IMR-90 (cell line): Measurements from ENCODE around the gene PDZD7. TPM values are rescaled to one million over a fixed set of nuclear protein-coding genes. Genes with fewer than 3 reads are reported as not detected.

Experiments used
- ATAC-seq: fragments of 200-7000 bp; cut with Tn5 transposase; 2 replicates; pipeline ENCODE4 v1.9.1; 2020; ENCODE audit warnings: low read depth, mild to moderate bottlenecking, moderate library complexity
- BruUV-seq: library from RNA; stranded (reverse); fragments of 400-500 nt; replicated peaks from 2 replicates; lab custom pipeline; 2021; lab: Mats Ljungman, UMichigan
- CTCF ChIA-PET: fragments of 300-600 bp; formaldehyde crosslinking; extraction: SDS; loops from one replicate; lab custom pipeline; 2021; ENCODE audit warnings: antibody characterized with exemption; lab: Yijun Ruan, JAX
- POLR2A ChIA-PET: fragments of 300-600 bp; sonication (Branson Sonifier 250); formaldehyde crosslinking; loops from one replicate; lab custom pipeline; 2022; ENCODE audit warnings: antibody characterized with exemption; ENCODE audit not compliant: unreplicated experiment; lab: Charles Lee
- DNase-seq: peaks from one replicate; pipeline ENCODE4 v3.0.0; 2013
- H2AFZ ChIP-seq: replicated peaks from 2 replicates; pipeline ENCODE3; 2013; ENCODE audit warnings: low read length, mild to moderate bottlenecking; ENCODE audit not compliant: poor library complexity
- H2AK5ac ChIP-seq: 2 replicates; pipeline ENCODE4 v1.6.1; 2013; ENCODE audit warnings: low read depth, low read length, inconsistent platforms
- H2AK9ac ChIP-seq: replicated peaks from 2 replicates; pipeline ENCODE3; 2013; ENCODE audit warnings: mild to moderate bottlenecking, low read depth, low read length, moderate library complexity; ENCODE audit not compliant: poor library complexity
- H2BK120ac ChIP-seq: 2 replicates; pipeline ENCODE4 v1.6.1; 2013; ENCODE audit warnings: low read depth, low read length, inconsistent platforms
- H2BK15ac ChIP-seq: 3 replicates; pipeline ENCODE4 v1.6.1; 2013; ENCODE audit warnings: low read depth, low read length, inconsistent platforms
- H2BK20ac ChIP-seq: 2 replicates; pipeline ENCODE4 v1.6.1; 2013; ENCODE audit warnings: low read depth, mild to moderate bottlenecking, inconsistent platforms, low read length, moderate library complexity
- H2BK5ac ChIP-seq: 2 replicates; pipeline ENCODE4 v1.6.1; 2013; ENCODE audit warnings: mild to moderate bottlenecking, low read depth, low read length, inconsistent platforms; ENCODE audit not compliant: poor library complexity, severe bottlenecking
- H3K14ac ChIP-seq: replicated peaks from 2 replicates; pipeline ENCODE4 v1.6.1; 2013; ENCODE audit warnings: low read depth, low read length, inconsistent platforms
- H3K18ac ChIP-seq: 2 replicates; pipeline ENCODE4 v1.6.1; 2013; ENCODE audit warnings: low read depth, low read length, control low read depth
- H3K23ac ChIP-seq: 2 replicates; pipeline ENCODE4 v1.6.1; 2013; ENCODE audit warnings: low read depth, low read length, inconsistent platforms
- H3K27ac ChIP-seq: 2 replicates; pipeline ENCODE4 v1.5.1; 2013; ENCODE audit warnings: mild to moderate bottlenecking, control low read depth, low read length; ENCODE audit not compliant: insufficient read depth
- H3K27me3 ChIP-seq: 2 replicates; pipeline ENCODE4 v1.6.1; 2013; ENCODE audit warnings: low read length; ENCODE audit not compliant: control insufficient read depth, insufficient read depth
- H3K36me3 ChIP-seq: 2 replicates; pipeline ENCODE4 v1.6.1; 2013; ENCODE audit warnings: low read length, mixed read lengths; ENCODE audit not compliant: control insufficient read depth, insufficient read depth
- H3K4ac ChIP-seq: 2 replicates; pipeline ENCODE4 v1.6.1; 2013; ENCODE audit warnings: low read depth, low read length, inconsistent platforms
- H3K4me1 ChIP-seq: 2 replicates; pipeline ENCODE4 v1.6.1; 2013; ENCODE audit warnings: low read length, mixed read lengths; ENCODE audit not compliant: control insufficient read depth, insufficient read depth
- H3K4me2 ChIP-seq: 2 replicates; pipeline ENCODE4 v1.6.1; 2013; ENCODE audit warnings: low read depth, mild to moderate bottlenecking, control low read depth, low read length, moderate library complexity
- H3K4me3 ChIP-seq: 2 replicates; pipeline ENCODE4 v1.5.1; 2013; ENCODE audit warnings: low read depth, mild to moderate bottlenecking, control low read depth, low read length, moderate library complexity; ENCODE audit not compliant: insufficient read depth
- H3K56ac ChIP-seq: 2 replicates; pipeline ENCODE4 v1.6.1; 2013; ENCODE audit warnings: low read length, inconsistent platforms; ENCODE audit not compliant: insufficient read depth; ENCODE audit errors: extremely low read depth
- H3K79me1 ChIP-seq, 2 experiments: 2 replicates each; pipeline ENCODE4 v1.6.1; 2013; ENCODE audit warnings: low read length in 2 of 2, inconsistent platforms in 1 of 2, low read depth in 1 of 2
- H3K9ac ChIP-seq: 2 replicates; pipeline ENCODE4 v1.6.1; 2013; ENCODE audit warnings: low read depth, low read length, control low read depth
- H3K9me1 ChIP-seq: 2 replicates; pipeline ENCODE4 v1.6.1; 2013; ENCODE audit warnings: low read length, inconsistent platforms; ENCODE audit not compliant: insufficient read depth
- H3K9me3 ChIP-seq: 2 replicates; pipeline ENCODE4 v1.6.1; 2013; ENCODE audit warnings: low read length; ENCODE audit not compliant: control insufficient read depth, insufficient read depth
- H4K20me1 ChIP-seq: 2 replicates; pipeline ENCODE4 v1.6.1; 2013; ENCODE audit warnings: low read length, inconsistent platforms; ENCODE audit not compliant: insufficient read depth
- H4K5ac ChIP-seq: 2 replicates; pipeline ENCODE4 v1.6.1; 2013; ENCODE audit warnings: mild to moderate bottlenecking, low read depth, low read length, control low read depth
- H4K8ac ChIP-seq, 2 experiments: 2 replicates each; pipeline ENCODE4 v1.6.1; 2013; ENCODE audit warnings: low read depth in 2 of 2, low read length in 2 of 2, control low read depth in 1 of 2, inconsistent platforms in 1 of 2
- H4K91ac ChIP-seq: 2 replicates; pipeline ENCODE4 v1.6.1; 2013; ENCODE audit warnings: low read depth, low read length, inconsistent platforms; ENCODE audit not compliant: insufficient read depth
- BHLHE40 ChIP-seq: fragments of 150-350 bp; IDR thresholded peaks from 2 replicates; pipeline ENCODE4 v1.6.1; 2016; ENCODE audit warnings: mild to moderate bottlenecking, low read depth, low read length
- CTCF ChIP-seq: conservative IDR thresholded peaks from 2 replicates; pipeline ENCODE4 v1.5.1; 2012; ENCODE audit warnings: mild to moderate bottlenecking, low read depth, low read length, improper control_type of control experiment
- FOS ChIP-seq: fragments of 150-350 bp; IDR thresholded peaks from 2 replicates; pipeline ENCODE4 v1.6.1; 2016; ENCODE audit warnings: low read depth, low read length
- MAFK ChIP-seq: IDR thresholded peaks from 2 replicates; pipeline ENCODE4 v1.6.1; 2012; ENCODE audit warnings: low read depth, low read length, improper control_type of control experiment
- MXI1 ChIP-seq: IDR thresholded peaks from 2 replicates; pipeline ENCODE4 v1.6.1; 2012; ENCODE audit warnings: low read depth, mild to moderate bottlenecking, low read length, moderate library complexity, borderline replicate concordance
- NFE2L2 ChIP-seq: fragments of 150-350 bp; IDR thresholded peaks from 2 replicates; pipeline ENCODE4 v1.6.1; 2016; ENCODE audit warnings: low read depth, mild to moderate bottlenecking, low read length
- RCOR1 ChIP-seq: IDR thresholded peaks from 2 replicates; pipeline ENCODE4 v1.6.1; 2012; ENCODE audit warnings: mild to moderate bottlenecking, low read length, improper control_type of control experiment; ENCODE audit not compliant: insufficient replicate concordance
- SMC3 ChIP-seq: fragments of 150-350 bp; IDR thresholded peaks from 2 replicates; pipeline ENCODE4 v1.6.1; 2016; ENCODE audit warnings: low read depth, mild to moderate bottlenecking, antibody characterized with exemption, low read length, moderate library complexity
- WGBS, 2 experiments: methylation state at CpG; one replicate each; pipeline versions ENCODE4 v1.1.5 to v1.1.7; 2013; ENCODE audit warnings: missing lambda C conversion rate in 2 of 2; ENCODE audit not compliant: insufficient read length in 1 of 2; ENCODE audit errors: extremely low coverage in 2 of 2; 5-methylcytosine and 5-hydroxymethylcytosine counted together
- dilution Hi-C: fragments of 300-500 bp; cut with HindIII; formaldehyde crosslinking; loops from one replicate; pipeline ENCODE4 v1.14.3; 2018; ENCODE audit warnings: low sequenced_read_pairs; ENCODE audit not compliant: unreplicated experiment
- in situ Hi-C: fragments of 300-500 bp; cut with MboI; formaldehyde crosslinking; loops from 3 replicates; pipeline ENCODE4 v1.14.3; 2019; ENCODE audit warnings: low sequenced_read_pairs, inconsistent platforms, mixed read lengths
- intact Hi-C: fragments of 100-400 bp; cut with micrococcal nuclease; formaldehyde crosslinking; loops from 2 replicates; pipeline ENCODE4 v1.10.0; 2022
- polyA plus RNA-seq, 3 experiments: library from polyadenylated mRNA; depleted of rRNA; stranded (reverse); fragments of >200 nt; gene quantifications; 2 replicates each; pipeline ENCODE4 v1.2.3, GENCODE V29; 2012; ENCODE audit warnings: low replicate concordance in 1 of 3
- total RNA-seq: library from RNA; depleted of rRNA; stranded (reverse); fragments of >200 nt; gene quantifications from 2 replicates; pipeline ENCODE4 v1.2.3, GENCODE V29; 2012
- TF ChIP-seq, protein P1 (sequence below): fragments of 150-350 bp; IDR thresholded peaks from 2 replicates; pipeline ENCODE4 v1.6.1; 2017; ENCODE audit warnings: mild to moderate bottlenecking, antibody characterized with exemption, low read length, low read depth

PDZD7 gene
- total and polyA plus RNA-seq, 2 of the 4 experiments (the other 2 are of a cell fraction) = 0.90 to 1.5 TPM

DNA sequence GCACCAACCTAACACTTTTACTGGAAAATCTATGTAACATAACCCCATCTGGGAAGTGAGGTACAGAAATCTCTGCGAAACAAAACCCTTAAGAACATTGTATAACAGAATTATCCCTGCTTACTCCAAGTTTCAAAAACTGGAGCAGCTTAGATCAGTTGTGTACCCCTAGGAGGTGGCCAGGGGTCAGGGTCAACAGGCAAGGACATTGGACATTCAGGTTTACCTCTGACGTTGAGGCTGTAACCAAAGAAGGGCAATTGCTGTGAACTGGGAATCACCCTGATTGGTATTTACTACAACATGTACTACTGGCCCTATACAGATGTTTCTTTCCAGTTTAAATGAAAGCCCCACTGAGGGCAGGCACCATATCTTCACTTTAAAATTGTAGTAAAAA, 13.2 kb upstream of the PDZD7 start:
- H4K5ac ChIP-seq = no peak overlapping the region; the same call in 1 of the 2 replicates
- H3K9me3 ChIP-seq = no peaks in the 10 kb centered on the region
- H4K20me1 ChIP-seq = no peaks in the 10 kb centered on the region
- no peak overlapping the region for H3K4me2 ChIP-seq
- no peak overlapping the region for H3K4ac ChIP-seq
- H4K8ac ChIP-seq = no peak overlapping the region
- no peak overlapping the region for H3K9ac ChIP-seq
- H4K91ac ChIP-seq = no peak overlapping the region
- dilution Hi-C loops = no loop called here
- DNase-seq (no peak), ATAC-seq (no peak)
- H3K14ac ChIP-seq = no peak overlapping the region
- H3K79me1 ChIP-seq = peaks cover 0 to 8% of the 10 kb centered on the region in 2 experiments; a peak in 1 of 4 replicates
- TF ChIP-seq CTCF (no peak), RCOR1 (no peak), MAFK (no peak), BHLHE40 (no peak), SMC3 (no peak), NFE2L2 (no peak), MXI1 (no peak), FOS (no peak)
- TF ChIP-seq, protein P1, sequence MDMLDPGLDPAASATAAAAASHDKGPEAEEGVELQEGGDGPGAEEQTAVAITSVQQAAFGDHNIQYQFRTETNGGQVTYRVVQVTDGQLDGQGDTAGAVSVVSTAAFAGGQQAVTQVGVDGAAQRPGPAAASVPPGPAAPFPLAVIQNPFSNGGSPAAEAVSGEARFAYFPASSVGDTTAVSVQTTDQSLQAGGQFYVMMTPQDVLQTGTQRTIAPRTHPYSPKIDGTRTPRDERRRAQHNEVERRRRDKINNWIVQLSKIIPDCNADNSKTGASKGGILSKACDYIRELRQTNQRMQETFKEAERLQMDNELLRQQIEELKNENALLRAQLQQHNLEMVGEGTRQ = no peak
- no TSS peak for BruUV-seq
- H2BK5ac ChIP-seq = no peak overlapping the region
- H2BK20ac ChIP-seq = no peak overlapping the region
- no peak overlapping the region for H3K27ac ChIP-seq
- H2AK9ac ChIP-seq = no peak overlapping the region
- H3K4me3 ChIP-seq = no peak overlapping the region
- in situ Hi-C loops = no loop called here
- peaks cover 8% of the 10 kb centered on the region; the same call in 1 of the 2 replicates for H3K9me1 ChIP-seq
- H3K18ac ChIP-seq = no peak overlapping the region
- peaks cover 8% of the 10 kb centered on the region for H3K36me3 ChIP-seq
- no peak overlapping the region for H2BK15ac ChIP-seq
- H2AFZ ChIP-seq = no peak overlapping the region
- WGBS, 2 experiments = no CpG with 5 or more reads among the region's 2 CpGs
- H3K56ac ChIP-seq = no peak overlapping the region
- H3K23ac ChIP-seq = no peak overlapping the region
- POLR2A ChIA-PET = no interaction called here
- H3K27me3 ChIP-seq = peaks cover 10% of the 10 kb centered on the region
- intact Hi-C loops = no loop called here
- no peak overlapping the region for H2BK120ac ChIP-seq
- CTCF ChIA-PET = interaction anchor here (1.2 to 1.8 kb wide), 2 partner anchors 16 to 98 kb away, joined by 3 to 6 read pairs; no protein-coding TSS in a partner anchor
- peaks cover 11% of the 10 kb centered on the region for H3K4me1 ChIP-seq
- H2AK5ac ChIP-seq = no peak overlapping the region
